Uterus (tissue), 4 donors: ENCODE data around the gene ZNF689. TPM values are rescaled to one million over a fixed set of nuclear protein-coding genes. Genes with fewer than 3 reads are reported as not detected.
"Not testable (repeated sequence)": the region's sequence is repeated elsewhere in the genome, so short reads cannot be mapped to it uniquely, and the experiment has no call there.

Experiments used
- DNase-seq, 2 donors: peaks; one replicate each; pipeline ENCODE4 v3.0.0-alpha.2; 2019 to 2020
- H3K27ac ChIP-seq, 2 donors: fragments of 200-600 bp; sonication (generic); 1 replicate in 1 of 2; 2 replicates in 1 of 2; pipeline ENCODE4 v1.5.1; 2016 to 2018
- H3K27me3 ChIP-seq, 2 donors: fragments of 200-600 bp; sonication (generic); one replicate each; pipeline ENCODE4 v1.5.1; 2018 to 2019; ENCODE audit warnings: control low read depth in 1 of 2
- H3K36me3 ChIP-seq, 2 donors: fragments of 200-600 bp; sonication (generic); one replicate each; pipeline ENCODE4 v1.5.1; 2019; ENCODE audit warnings: control low read depth in 1 of 2
- H3K4me1 ChIP-seq, 2 donors: fragments of 200-600 bp; sonication (generic); one replicate each; pipeline ENCODE4 v1.5.1; 2018 to 2019; ENCODE audit warnings: control low read depth in 1 of 2
- H3K4me3 ChIP-seq, 2 donors: fragments of 200-600 bp; sonication (generic); 1 replicate in 1 of 2; 2 replicates in 1 of 2; pipeline ENCODE4 v1.5.1; 2018 to 2019; ENCODE audit warnings: mild to moderate bottlenecking in 1 of 2
- H3K9me3 ChIP-seq, 2 donors: fragments of 200-600 bp; sonication (generic); one replicate each; pipeline ENCODE4 v1.5.1; 2019; ENCODE audit warnings: control low read depth in 1 of 2
- POLR2A ChIP-seq, 2 donors: fragments of 450-650 bp; IDR thresholded peaks; one replicate each; pipeline ENCODE4 v1.6.1; 2016; ENCODE audit warnings: antibody characterized with exemption in 2 of 2, mild to moderate bottlenecking in 1 of 2, moderate library complexity in 1 of 2
- intact Hi-C: fragments of 100-400 bp; cut with DNase I; formaldehyde crosslinking; loops from one replicate; pipeline ENCODE4 v1.15.1; 2023; ENCODE audit warnings: low total_unique reads
- total RNA-seq, 4 donors: library from RNA; depleted of rRNA in 3 of 4; stranded (reverse); fragments of >200 nt in 3 of 4; gene quantifications; one replicate each; pipeline versions ENCODE4 v1.1.0 to v1.2.4, GENCODE V29; 2014 to 2023
- TF ChIP-seq, protein P1 (sequence below), 4 experiments: fragments of 200-600 bp in 2 of 4; fragments of 450-650 bp in 2 of 4; sonication (generic) in 2 of 4; IDR thresholded peaks; one replicate each; pipeline ENCODE4 v1.5.1; 2016 to 2019; ENCODE audit warnings: antibody characterized with exemption in 4 of 4, mild to moderate bottlenecking in 2 of 4, moderate library complexity in 1 of 4
- donor health status: DM: yes; HTN: yes; CAD: no.

Gene ZNF689
- total RNA-seq, 4 donors from 2014 or later = 3.1 to 11.5 (median 7.0) TPM

DNA sequence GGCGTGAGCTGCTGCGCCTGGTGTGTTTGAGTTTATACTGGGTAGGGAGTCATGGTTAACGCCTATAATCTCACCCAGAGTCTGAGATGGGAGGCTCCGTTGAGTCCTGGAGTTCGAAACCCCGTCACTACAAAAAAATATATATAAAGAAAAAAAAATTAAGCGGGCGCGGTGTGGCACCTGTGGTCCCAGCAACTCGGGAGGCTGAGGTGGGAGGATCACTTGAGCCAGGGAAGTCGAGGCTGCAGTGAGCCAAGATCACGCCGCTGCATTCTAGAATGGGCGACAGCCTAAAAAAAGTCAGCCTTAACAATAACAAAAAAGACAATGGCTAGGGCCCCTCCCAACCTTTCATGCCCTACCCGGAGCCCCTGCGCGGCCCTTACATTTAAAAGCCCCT is 23.3 kb upstream of the ZNF689 start:
- Histone ChIP-seq H3K4me3 (peak overlapping the region; percentile 49 to 50), H3K36me3 (no peaks in the 10 kb centered on the region), H3K9me3 (no peaks in the 10 kb centered on the region), H3K4me1 (no peaks in the 10 kb centered on the region), H3K27ac (peak overlapping the region; percentile 79 to 84), H3K27me3 (no peaks in the 10 kb centered on the region)
- intact Hi-C loops = no loop called here
- TF ChIP-seq, protein P1, sequence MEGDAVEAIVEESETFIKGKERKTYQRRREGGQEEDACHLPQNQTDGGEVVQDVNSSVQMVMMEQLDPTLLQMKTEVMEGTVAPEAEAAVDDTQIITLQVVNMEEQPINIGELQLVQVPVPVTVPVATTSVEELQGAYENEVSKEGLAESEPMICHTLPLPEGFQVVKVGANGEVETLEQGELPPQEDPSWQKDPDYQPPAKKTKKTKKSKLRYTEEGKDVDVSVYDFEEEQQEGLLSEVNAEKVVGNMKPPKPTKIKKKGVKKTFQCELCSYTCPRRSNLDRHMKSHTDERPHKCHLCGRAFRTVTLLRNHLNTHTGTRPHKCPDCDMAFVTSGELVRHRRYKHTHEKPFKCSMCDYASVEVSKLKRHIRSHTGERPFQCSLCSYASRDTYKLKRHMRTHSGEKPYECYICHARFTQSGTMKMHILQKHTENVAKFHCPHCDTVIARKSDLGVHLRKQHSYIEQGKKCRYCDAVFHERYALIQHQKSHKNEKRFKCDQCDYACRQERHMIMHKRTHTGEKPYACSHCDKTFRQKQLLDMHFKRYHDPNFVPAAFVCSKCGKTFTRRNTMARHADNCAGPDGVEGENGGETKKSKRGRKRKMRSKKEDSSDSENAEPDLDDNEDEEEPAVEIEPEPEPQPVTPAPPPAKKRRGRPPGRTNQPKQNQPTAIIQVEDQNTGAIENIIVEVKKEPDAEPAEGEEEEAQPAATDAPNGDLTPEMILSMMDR (IDR thresholded peaks at IDR 0.05) = no peak
- no peak for TF ChIP-seq POLR2A (IDR thresholded peaks at IDR 0.05)
- no peak for DNase-seq

- H3K4me3 ChIP-seq, H3K36me3 ChIP-seq, DNase-seq, H3K4me1 ChIP-seq, H3K27me3 ChIP-seq, H3K27ac ChIP-seq, intact Hi-C loops, H3K9me3 ChIP-seq: not testable (repeated sequence)
These were observed 22.3 kb upstream of the ZNF689 start for GRCh38 chr16:30632454-30632853.

DNA sequence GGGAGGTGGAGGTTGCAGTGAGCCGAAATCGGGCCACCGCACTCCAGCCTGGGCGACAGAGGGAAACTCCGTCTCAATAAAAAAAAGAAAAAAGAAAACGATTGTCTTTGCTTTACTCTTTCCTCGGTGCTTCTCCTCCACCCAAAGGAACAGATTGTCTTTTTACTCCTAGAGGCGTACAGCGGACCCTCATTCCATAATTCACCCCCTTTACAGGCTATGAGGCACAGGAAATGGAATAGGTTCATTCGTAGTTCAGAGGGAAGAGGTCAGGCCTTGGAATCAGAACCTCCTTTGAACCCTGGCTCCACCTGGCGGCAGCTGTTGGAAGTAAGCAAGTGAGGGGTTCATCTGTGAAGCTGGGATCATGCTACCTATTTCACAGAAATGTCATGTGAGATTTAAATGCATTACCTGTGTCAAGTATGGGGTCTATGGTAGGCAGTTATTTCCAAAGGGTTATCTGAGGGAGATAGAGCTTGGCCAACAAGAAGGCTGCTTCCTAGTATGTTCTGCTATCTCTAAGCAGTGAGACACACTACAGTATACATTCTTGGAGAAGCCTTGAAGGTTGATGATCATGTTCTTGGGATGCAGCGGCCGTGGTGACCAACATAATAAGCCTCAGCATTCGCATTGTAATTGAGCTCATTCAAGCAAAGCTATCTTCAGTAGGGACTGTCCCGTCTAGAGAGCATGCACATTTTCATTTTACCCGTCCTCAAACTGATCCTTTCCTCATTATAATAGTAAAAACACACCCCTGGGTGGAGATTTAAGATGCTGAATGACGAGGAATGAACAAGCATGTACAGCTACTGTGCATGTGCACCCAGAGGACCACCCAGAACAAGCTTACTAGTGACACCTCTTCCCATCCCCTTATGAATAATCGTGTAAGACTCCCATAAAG is 18.7 kb upstream of the ZNF689 start:
- H3K36me3 ChIP-seq = no peaks in the 10 kb centered on the region
- H3K4me1 ChIP-seq = no peaks in the 10 kb centered on the region
- H3K9me3 ChIP-seq = no peaks in the 10 kb centered on the region
- peak; percentile 81 to 83 for DNase-seq
- peak overlapping the region; percentile 20 to 51 for H3K27ac ChIP-seq
- no peaks in the 10 kb centered on the region for H3K27me3 ChIP-seq
- TF ChIP-seq, protein P1 (IDR thresholded peaks at IDR 0.05) = peak; percentile 74 to 86 (median 84)
- no peak for TF ChIP-seq POLR2A (IDR thresholded peaks at IDR 0.05)
- no peak overlapping the region for H3K4me3 ChIP-seq
- intact Hi-C loops = no loop called here

GRCh38 chr16:30626236-30626635 is 16.0 kb upstream of the ZNF689 start:
- no peak overlapping the region for H3K4me3 ChIP-seq
- H3K36me3 ChIP-seq = no peaks in the 10 kb centered on the region
- DNase-seq = no peak
- no peaks in the 10 kb centered on the region for H3K27me3 ChIP-seq
- TF ChIP-seq, protein P1 (IDR thresholded peaks at IDR 0.05) = no peak
- no peak for TF ChIP-seq POLR2A (IDR thresholded peaks at IDR 0.05)
- no peak overlapping the region for H3K27ac ChIP-seq
- intact Hi-C loops = no loop called here
- H3K4me1 ChIP-seq = no peaks in the 10 kb centered on the region
- H3K9me3 ChIP-seq = no peaks in the 10 kb centered on the region

DNA sequence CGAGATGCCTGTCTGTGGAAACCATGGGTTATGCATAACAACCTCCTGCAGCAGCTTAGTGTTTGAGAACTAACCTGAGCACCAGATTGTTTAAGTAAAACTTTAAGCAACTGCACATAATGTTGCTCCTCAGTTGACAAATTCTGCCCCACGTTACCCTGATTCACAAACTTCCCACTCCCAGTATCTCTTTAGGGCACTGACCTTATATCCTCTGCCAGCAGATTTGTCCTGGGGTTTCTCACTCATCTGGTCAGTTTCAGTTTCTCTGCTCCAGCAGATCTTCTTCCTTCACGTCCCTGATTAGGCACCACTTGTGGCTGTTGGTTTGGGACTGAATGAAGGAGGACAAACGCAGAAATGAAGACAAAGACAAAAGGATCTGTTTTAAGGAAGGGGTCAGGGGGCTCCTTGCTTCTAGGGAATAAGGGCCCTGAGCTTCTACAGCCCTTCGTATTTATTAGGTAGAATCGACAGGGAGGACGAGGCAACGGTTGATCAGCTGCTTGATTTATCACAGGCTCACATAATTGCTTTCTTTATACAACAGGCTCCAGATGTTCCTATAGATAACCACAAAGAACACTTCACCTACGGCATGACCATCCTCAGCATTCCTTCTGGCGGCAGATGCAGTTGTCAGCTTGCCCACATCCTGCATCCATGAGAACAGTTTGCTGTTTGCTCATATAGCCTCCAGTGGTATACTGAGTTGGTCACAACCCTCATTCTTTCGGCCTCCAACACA is 13.5 kb upstream of the ZNF689 start:
- TF ChIP-seq, protein P1 (IDR thresholded peaks at IDR 0.05) = no peak
- TF ChIP-seq POLR2A (IDR thresholded peaks at IDR 0.05) = no peak
- Histone ChIP-seq H3K36me3 (no peaks in the 10 kb centered on the region), H3K4me1 (no peaks in the 10 kb centered on the region), H3K27ac (no peak overlapping the region), H3K9me3 (no peaks in the 10 kb centered on the region), H3K27me3 (no peaks in the 10 kb centered on the region), H3K4me3 (no peak overlapping the region)
- no peak for DNase-seq
- intact Hi-C loops = no loop called here
